Heart left ventricle (tissue), 13 donors: ENCODE results near the gene IPO11.

ENCODE experiments used
- CTCF ChIP-seq, 12 donors: fragments of 200-600 bp; sonication (generic) in 4 of 12; IDR thresholded peaks; one replicate each; pipeline versions ENCODE4 v1.5.0 to v1.8.0; 2018 to 2022; ENCODE audit warnings: antibody characterized with exemption in 12 of 12, mild to moderate bottlenecking in 5 of 12
- POLR2A ChIP-seq, 2 donors: fragments of 450-650 bp; IDR thresholded peaks; one replicate each; pipeline ENCODE4 v1.6.1; 2017; ENCODE audit warnings: antibody characterized with exemption in 2 of 2, mild to moderate bottlenecking in 2 of 2, moderate library complexity in 2 of 2
- donor health status: ischemic (EF 13 %, LVEDD 7.1; RV severe dilation, severe dysfunction).
- donor health status: DM: no; HTN: yes; CAD: no.
- donor health status: DM: no; HTN: no; CAD: no.
- donor health status: ischemic (EF 25% LVEDD 6.9; RV normal size, moderate dysfunction).
- donor health status: ischemic (EF 25% LVEDD 5.7; RV mildly dilated, moderate dysfunction).
- donor health status: ischemic (EF 35%, LVEDD 5.7; RV mildly dilated, moderate dysfunction).
- donor health status: nonischemic (EF 11% LVEDD 7.7; RV severe dilation, severe dysfunction).
- donor health status: DM: yes; HTN: yes; CAD: no.
- donor health status: PGD.
- donor health status: ischemic (EF 29% LVEDD 5.4; RV normal size, mild dysfunction).
- donor health status: nonischemic (EF 23%, LVEDD 6.1; RV moderate dilation, normal function).

GRCh38 chr5:62616615-62617277, 204.2 kb downstream of the IPO11 start:
- TF ChIP-seq CTCF (IDR thresholded peaks at IDR 0.05) (no peak), POLR2A (IDR thresholded peaks at IDR 0.05) (no peak)
